ENCODE results near the gene ENTREP1.

Gene ENTREP1

GRCh38 chr9:69386651-69387050 is 61.6 kb downstream of the ENTREP1 start:
- no peaks in the 10 kb centered on the region for H3K9me3 ChIP-seq (ENCODE audit: control insufficient read depth, insufficient read depth, low read length)
- TF ChIP-seq EZH2phosphoT487 (IDR thresholded peaks at IDR 0.05; ENCODE audit: borderline replicate concordance, low read length) (no peak), CTCF (IDR thresholded peaks at IDR 0.05; ENCODE audit: low read depth, low read length, poor library complexity, severe bottlenecking) (no peak)
- H3K4me3 ChIP-seq (ENCODE audit: low read length): no peak overlapping the region
- no peak overlapping the region for H3K27ac ChIP-seq (ENCODE audit: low read depth, low read length)
- no peaks in the 10 kb centered on the region for H3F3A ChIP-seq (ENCODE audit: control insufficient read depth, insufficient read depth)
- H3K27me3 ChIP-seq (ENCODE audit: control insufficient read depth, low read length): no peaks in the 10 kb centered on the region
- H3K9me2 ChIP-seq (replicated peaks; ENCODE audit: control insufficient read depth, low read length): no peaks in the 10 kb centered on the region
- H3K4me1 ChIP-seq (ENCODE audit: control insufficient read depth, low read length): no peaks in the 10 kb centered on the region
- H3K79me2 ChIP-seq (ENCODE audit: control insufficient read depth, low read length): no peaks in the 10 kb centered on the region
- H4K20me1 ChIP-seq (ENCODE audit: control insufficient read depth, insufficient read depth, low read depth, low read length): no peaks in the 10 kb centered on the region
- H3K36me3 ChIP-seq (ENCODE audit: control insufficient read depth, low read length): no peaks in the 10 kb centered on the region
- no peak overlapping the region for H3K4me2 ChIP-seq (ENCODE audit: low read length)

GRCh38 chr9:69388596-69388995 is 63.6 kb downstream of the ENTREP1 start:
- H4K20me1 ChIP-seq (ENCODE audit: control insufficient read depth, insufficient read depth, low read depth, low read length): no peaks in the 10 kb centered on the region
- no peaks in the 10 kb centered on the region for H3K27me3 ChIP-seq (ENCODE audit: control insufficient read depth, low read length)
- no peaks in the 10 kb centered on the region for H3K9me2 ChIP-seq (replicated peaks; ENCODE audit: control insufficient read depth, low read length)
- H3K9me3 ChIP-seq (ENCODE audit: control insufficient read depth, insufficient read depth, low read length): no peaks in the 10 kb centered on the region
- H3F3A ChIP-seq (ENCODE audit: control insufficient read depth, insufficient read depth): no peaks in the 10 kb centered on the region
- TF ChIP-seq CTCF (IDR thresholded peaks at IDR 0.05; ENCODE audit: low read depth, low read length, poor library complexity, severe bottlenecking) (no peak), EZH2phosphoT487 (IDR thresholded peaks at IDR 0.05; ENCODE audit: borderline replicate concordance, low read length) (no peak)
- no peak overlapping the region for H3K4me2 ChIP-seq (ENCODE audit: low read length)
- H3K4me3 ChIP-seq (ENCODE audit: low read length): no peak overlapping the region
- no peaks in the 10 kb centered on the region for H3K4me1 ChIP-seq (ENCODE audit: control insufficient read depth, low read length)
- H3K36me3 ChIP-seq (ENCODE audit: control insufficient read depth, low read length): no peaks in the 10 kb centered on the region
- no peaks in the 10 kb centered on the region for H3K79me2 ChIP-seq (ENCODE audit: control insufficient read depth, low read length)
- no peak overlapping the region for H3K27ac ChIP-seq (ENCODE audit: low read depth, low read length)

GRCh38 chr9:69389437-69389995 is 64.5 kb downstream of the ENTREP1 start:
- Histone ChIP-seq H3K4me2 (ENCODE audit: low read length) (no peak overlapping the region), H3K9me2 (replicated peaks; ENCODE audit: control insufficient read depth, low read length) (no peaks in the 10 kb centered on the region), H3K36me3 (ENCODE audit: control insufficient read depth, low read length) (no peaks in the 10 kb centered on the region), H4K20me1 (ENCODE audit: control insufficient read depth, insufficient read depth, low read depth, low read length) (no peaks in the 10 kb centered on the region), H3K4me3 (ENCODE audit: low read length) (no peak overlapping the region), H3K4me1 (ENCODE audit: control insufficient read depth, low read length) (no peaks in the 10 kb centered on the region), H3K79me2 (ENCODE audit: control insufficient read depth, low read length) (no peaks in the 10 kb centered on the region), H3K9me3 (ENCODE audit: control insufficient read depth, insufficient read depth, low read length) (no peaks in the 10 kb centered on the region), H3K27me3 (ENCODE audit: control insufficient read depth, low read length) (no peaks in the 10 kb centered on the region), H3F3A (ENCODE audit: control insufficient read depth, insufficient read depth) (no peaks in the 10 kb centered on the region), H3K27ac (ENCODE audit: low read depth, low read length) (no peak overlapping the region)
- no peak for TF ChIP-seq CTCF (IDR thresholded peaks at IDR 0.05; ENCODE audit: low read depth, low read length, poor library complexity, severe bottlenecking)
- no peak for TF ChIP-seq EZH2phosphoT487 (IDR thresholded peaks at IDR 0.05; ENCODE audit: borderline replicate concordance, low read length)
